Epithelial cell of prostate (primary cell): ENCODE results near the gene BAIAP3.
"Not testable (repeated sequence)": the region's sequence is repeated elsewhere in the genome, so short reads cannot be mapped to it uniquely, and the experiment has no call there.

ENCODE experiments used
- DNase-seq: peaks from one replicate; pipeline ENCODE4 v3.0.0-alpha.2; 2011; ENCODE audit warnings: low read depth, low spot score
- H3K27ac ChIP-seq: fragments of 450-650 bp; 2 replicates; pipeline ENCODE4 v1.5.1; 2017; ENCODE audit warnings: mild to moderate bottlenecking

Gene BAIAP3

DNA sequence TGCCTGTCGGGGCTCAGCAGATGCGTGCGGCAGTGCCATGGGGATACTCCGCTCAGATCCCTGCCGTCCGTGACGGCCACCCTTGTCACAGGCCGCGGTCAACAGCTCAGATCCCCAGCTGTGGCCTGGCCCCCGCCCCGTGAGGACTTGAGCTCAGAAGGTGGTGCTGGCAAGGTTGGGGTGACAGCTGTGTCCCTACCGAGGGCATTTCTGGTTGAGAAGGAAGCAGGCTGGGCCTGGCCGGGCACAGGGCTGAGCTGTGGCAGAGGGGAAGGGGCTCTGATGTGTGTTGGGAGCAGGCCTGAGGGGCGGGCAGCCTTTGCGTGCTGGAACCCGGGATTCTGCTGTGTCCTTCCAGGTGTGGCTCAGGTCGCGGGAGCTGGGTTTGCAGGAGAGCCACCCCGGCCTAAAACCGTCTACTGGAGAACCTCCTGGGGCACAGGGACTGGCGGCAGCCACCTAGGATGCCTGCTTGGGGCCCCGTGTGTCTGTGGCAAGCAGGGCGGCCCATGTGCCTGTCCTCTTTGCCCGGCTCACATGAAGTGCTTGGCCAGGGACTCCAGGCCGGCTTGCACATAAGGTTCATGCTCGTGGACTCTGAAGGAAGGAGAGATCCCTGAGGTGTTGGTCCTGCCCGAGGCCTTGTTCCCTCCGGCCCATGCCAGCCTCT, 18.9 kb upstream of the BAIAP3 start:
- H3K27ac ChIP-seq: no peak overlapping the region
- no peak for DNase-seq

DNA sequence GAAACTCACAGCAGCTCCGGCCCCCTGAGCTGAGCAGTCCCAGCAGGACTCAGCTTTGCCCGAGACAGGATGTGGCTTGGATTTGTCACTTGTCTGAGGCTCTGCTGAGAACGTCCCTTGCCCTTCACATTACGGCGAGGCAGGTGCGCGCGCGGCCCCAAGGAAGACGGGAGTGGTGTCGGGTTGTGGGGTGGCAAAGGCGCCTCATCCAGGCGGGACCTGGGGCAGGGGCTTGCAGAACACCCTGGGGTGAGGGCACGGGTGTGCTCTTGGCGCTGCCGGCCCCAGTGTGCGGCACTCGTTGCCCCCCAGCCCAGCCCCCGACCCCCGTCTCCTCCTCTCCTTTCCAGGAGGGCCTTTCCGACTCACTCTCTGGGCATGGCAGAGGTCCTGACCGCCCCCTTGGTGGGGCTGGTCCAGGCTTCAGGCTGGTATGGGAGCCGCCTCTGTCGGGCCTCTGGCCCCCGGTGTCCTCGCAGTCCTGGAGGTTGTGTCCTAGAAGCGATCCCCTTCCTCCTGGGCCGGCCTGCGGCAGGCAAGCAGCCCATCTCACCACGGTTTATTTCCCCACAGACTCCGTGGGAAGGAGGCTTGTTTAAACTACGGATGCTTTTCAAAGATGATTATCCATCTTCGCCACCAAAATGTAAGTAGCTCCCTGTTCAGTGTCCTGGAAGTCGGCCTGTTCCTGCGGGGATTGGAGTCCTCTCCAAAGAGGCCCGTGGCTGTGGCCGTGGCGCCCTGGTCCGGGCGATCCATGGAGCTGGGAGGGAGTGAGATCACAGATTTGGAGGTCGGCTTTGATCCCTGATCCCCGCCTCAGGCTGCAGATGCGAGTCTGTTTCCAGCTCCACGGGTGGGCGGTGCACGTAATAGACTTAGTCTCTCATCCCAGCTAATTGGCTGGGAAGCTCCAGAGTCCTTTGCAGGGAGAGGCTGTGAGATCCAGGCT, 18.1 kb upstream of the BAIAP3 start:
- no peak for DNase-seq
- no peak overlapping the region for H3K27ac ChIP-seq

DNA sequence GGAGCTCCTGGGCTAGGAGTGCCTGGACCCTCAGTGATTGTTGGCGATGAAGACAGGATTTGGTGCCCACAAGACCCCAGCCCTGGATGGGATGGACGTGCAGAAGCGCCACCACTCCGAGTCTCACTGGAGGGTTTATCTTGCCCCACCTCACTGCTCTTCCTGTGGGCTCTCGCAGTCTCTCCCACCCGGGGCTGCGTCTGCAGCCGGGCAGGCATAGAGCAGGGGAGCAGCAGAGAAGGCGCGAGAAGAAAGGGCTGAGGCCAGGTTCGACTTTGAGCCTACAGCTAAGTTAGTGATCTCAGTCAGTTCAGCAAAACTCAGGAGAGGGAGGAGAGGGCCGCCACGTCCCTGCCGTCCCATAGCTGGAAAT, 17.4 kb upstream of the BAIAP3 start:
- no peak overlapping the region for H3K27ac ChIP-seq
- no peak for DNase-seq

DNA sequence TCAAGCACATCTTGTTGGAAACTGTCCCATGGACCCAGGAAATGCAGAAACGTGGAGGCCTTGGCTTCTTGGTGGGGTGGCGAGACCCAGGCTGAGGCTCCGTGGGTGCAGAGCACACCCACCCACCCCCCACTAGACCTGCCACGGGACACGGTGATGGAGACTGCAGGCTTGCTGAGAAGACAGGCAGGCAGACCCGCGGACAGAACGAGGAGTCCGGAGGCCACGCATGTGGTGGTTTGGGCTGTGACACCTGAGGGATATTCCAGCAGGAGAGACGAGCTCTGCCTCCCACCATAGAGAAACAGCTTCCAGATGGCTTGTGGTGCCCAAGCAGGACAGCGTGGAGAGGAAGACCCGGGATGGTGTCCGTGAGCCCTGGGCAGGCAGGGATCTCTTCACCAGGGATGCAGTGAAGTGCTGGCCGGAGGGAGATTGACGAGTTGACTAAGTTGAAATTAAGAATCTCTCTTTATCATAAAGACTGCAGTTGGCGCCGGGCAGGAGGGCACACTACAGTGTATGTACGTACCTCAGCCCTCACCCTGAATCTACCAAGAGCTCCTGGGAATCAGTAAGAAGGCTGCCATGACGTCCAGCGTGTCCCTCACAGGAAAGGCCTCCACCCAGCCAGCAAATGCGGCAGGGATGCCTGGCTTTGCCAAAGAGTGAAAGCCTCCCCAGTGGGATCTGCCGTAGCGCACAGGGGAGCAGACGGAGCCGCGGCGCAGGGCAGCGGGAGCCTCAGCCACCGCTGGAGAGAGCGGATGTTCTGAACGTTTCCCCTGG, 15.8 kb upstream of the BAIAP3 start:
- no peak for DNase-seq
- no peak overlapping the region for H3K27ac ChIP-seq

DNA sequence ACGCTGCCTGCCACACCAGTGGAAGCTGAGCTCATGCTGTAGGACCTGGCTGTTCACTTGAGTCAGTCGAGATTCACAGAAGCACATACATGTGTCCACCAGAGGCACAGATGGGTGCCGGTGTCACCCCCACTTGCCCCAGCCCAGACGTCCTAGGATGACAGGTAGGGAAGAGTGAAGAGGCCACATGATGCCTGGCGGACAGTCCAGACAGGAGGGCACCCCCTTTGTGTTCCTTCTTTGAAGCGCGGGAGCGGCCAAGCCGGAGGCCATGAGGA, 15.2 kb upstream of the BAIAP3 start:
- no peak for DNase-seq
- no peak overlapping the region for H3K27ac ChIP-seq

DNA sequence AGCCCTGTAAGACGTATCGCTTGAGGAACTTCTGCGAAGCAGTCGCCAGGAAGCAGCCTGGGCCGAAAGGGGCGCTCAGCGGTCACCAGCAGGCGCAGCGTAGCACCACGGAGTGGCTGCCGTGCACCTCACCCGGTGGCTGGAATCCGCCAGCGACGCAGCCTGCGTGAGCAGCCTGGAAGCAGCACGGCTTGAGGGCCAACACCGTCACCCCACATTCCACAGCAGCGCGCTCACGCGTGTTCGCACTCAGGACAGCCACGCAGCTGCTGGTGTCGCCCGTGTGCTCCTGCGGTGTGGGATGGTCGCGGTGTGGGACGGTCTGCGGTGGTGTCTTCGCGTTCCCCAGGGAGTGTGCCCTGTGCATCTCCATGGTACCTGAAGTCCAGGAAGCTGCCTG, 14.4 kb upstream of the BAIAP3 start:
- DNase-seq: no peak
- no peak overlapping the region for H3K27ac ChIP-seq

DNA sequence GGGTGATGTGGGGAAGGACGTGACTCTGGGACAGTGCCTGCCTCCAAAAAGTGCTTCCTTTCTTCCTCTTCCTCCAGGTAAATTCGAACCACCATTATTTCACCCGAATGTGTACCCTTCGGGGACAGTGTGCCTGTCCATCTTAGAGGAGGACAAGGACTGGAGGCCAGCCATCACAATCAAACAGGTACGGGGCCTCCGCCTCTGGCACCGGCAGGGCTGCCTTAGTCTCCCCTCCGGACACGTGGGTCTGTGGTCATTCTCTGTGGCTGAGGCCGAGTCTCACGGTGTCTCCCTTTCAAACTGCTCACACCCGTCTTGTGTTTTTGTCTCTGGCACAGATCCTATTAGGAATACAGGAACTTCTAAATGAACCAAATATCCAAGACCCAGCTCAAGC, 13.3 kb upstream of the BAIAP3 start:
- H3K27ac ChIP-seq: no peak overlapping the region
- DNase-seq: no peak

DNA sequence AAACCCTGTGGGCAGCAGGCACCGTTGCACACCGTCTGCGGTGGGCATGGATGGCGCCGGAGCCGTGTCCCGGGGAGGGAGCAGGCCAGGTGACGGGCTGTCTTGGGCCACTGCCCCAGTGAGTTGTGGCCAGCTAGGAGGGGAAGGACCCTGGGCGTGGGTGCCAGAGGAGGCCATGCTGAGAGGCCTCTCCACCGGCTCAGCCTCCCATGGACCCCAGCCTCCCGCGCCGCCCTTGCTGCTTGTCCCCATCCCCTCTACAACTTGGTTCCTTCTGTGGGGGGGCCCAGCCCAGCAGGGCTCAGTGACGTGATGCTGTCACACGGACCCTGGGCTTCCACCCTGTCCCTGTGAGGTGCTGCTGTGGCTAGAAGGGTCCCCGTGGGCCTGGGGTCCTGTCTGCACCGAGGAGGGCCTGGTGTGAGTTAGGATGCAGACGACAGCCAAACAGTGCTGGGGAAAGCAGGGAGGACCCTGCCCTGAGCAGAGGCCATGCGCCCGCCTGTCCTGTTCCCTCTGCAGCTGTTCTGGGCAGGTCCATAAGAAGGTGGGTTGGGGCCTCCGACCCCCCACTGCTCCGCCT, 12.7 kb upstream of the BAIAP3 start:
- DNase-seq: no peak
- no peak overlapping the region for H3K27ac ChIP-seq

DNA sequence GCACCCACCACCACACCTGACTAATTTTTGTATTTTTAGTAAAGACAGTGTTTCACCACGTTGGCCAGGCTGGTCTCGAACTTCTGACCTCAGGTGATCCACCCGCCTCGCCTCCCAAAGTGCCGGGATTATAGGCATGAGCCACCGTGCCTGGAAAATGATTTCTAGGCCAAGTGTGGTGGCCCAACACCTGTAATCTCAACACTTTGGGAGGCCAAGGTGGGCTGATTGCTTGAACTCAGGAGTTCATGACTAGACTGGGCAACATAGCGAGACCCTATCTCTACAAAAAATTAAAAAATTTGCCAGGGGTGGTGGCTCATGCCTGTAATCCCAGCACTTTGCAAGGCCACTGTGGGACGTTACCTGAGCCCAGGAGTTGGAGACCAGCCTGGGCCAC, 11.0 kb upstream of the BAIAP3 start:
- H3K27ac ChIP-seq: no peak overlapping the region
- DNase-seq: no peak

DNA sequence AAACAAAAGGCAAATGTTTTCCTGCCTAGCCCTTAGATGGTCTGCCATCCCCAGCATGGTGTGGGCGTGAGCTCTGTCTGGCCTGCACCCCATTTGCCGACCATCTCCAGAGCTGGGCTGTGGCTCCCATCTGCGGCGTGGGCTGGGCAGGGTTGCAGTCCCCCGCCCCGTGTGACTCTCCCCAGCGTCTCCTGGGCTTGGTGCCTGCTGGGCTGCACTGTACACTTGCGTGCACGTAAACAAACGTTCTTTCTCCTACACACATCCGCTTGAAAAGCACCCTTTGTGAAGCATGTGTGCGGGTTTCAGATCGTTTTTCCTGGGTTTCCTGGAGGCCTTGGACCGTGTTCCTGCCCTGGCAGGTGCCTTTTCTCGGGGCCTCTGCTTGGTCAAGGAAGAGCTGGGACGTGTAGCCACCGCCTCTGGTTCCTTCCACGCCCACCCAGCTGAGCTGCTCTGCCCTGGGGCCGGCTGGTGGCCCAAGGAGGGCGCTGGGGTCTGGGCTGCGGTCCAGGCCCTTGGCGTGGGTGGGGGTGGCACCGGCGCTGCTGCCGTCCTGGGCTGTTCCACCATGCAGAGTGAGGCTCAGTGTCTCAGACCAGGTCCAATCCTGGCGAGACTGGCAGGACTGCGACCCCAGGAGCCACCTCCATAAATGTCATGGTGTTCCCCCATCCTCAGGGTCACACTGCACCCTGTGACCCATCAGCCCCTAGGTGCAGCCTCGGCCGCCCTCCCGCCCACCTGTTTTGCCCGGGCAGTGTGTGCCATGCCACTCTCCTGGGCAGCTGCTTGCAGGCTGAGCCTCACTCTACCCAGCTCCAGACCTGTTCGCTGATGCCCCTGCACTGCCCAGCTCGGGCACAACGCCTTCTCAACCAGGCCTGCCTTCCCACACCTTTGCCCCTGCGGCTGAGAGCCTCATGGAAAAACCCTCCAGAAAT, 9.9 kb upstream of the BAIAP3 start:
- H3K27ac ChIP-seq: no peak overlapping the region
- no peak for DNase-seq

DNA sequence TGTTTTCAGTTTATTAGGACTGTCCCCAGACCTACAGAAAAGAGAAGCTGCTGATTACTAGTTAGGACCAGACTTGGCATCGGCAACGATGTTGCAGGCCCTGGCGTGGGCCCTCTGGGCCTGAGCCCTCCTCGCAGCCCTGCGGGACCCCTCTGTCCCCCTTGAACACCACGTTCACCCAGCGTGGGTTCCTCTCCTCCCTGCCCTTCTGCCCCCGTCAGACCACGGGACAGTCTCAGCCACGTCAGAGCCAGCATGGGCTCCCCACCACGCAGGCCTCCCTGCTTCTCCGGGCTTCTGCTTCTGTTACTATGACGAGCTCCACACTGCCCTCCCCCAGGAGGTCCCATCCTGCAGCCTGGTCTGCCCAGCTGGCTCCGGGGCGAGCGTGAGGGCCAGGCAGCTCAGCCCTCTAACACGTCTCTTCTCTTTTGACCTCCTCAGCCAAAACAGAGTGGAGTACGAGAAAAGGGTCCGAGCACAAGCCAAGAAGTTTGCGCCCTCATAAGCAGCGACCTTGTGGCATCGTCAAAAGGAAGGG, 9.1 kb upstream of the BAIAP3 start:
- DNase-seq: no peak
- H3K27ac ChIP-seq: no peak overlapping the region

DNA sequence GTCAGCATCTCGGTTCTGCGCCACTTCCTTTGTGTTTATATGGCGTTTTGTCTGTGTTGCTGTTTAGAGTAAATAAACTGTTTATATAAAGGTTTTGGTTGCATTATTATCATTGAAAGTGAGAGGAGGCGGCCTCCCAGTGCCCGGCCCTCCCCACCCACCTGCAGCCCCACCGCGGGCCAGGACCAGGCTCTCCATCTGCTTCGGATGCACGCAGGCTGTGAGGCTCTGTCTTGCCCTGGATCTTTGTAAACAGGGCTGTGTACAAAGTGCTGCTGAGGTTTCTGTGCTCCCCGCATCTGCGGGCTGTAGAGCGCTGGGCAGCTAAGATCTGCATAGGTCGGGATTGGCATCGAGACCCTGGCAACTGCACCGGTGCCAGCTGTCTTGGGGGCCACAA, 8.2 kb upstream of the BAIAP3 start:
- no peak overlapping the region for H3K27ac ChIP-seq

DNA sequence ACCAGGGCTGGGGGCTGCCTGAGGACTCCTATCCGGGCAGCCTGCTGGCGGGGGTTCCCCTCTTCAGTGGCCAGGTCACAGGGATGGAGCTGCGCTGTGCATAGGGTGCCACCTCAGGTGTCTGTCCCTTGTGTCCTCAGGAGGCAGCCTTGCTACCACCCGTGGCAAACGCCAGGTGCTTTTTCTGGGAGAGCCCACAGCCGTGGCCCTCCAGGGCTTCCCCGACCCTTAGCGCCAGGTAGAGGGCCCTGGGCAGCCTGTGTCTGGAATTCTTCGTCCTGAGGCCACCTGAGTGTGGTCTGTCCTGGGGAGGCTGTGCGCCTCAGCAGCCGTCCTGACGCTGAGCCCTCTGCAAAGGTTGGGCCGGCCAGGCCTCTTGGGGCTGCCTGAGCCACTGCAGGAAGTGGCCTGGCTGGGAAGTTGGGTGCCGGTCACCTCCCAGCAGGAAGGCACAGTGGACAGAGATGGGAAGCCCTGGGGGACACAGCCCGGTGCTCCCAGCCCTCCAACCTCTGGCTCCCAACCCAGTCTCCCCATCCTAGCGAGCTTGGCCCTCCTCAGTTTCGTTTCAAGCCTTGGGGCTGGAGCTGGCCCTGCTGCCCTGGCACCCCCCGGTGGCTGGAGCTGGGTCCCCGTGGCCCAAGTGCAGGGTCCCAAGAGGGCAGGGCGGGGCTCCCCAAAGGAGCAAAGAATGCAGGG, 7.6 kb upstream of the BAIAP3 start:
- H3K27ac ChIP-seq: no peak overlapping the region
- no peak for DNase-seq

More for the DNA sequence above, 8.2 kb upstream of the BAIAP3 start:
- no peak for DNase-seq

DNA sequence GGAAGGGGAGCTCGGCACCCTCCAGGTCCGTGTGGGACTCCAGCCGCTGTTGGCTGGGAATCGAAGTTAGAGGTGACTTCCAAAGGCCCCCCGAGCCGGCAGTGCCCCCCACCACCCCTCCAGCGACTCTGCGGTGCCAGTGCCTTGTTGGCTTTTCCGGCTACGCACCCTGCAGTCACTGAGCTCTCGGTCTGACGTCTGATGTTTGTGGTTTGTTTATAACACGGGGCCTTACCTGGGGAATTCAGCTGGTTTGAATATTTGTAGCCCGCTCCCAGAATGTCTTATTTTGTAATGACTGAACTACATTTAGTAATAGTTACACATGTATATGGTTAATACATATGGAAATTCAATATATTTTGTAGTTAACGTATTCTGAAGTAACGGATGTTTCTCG, 7.1 kb upstream of the BAIAP3 start:
- no peak for DNase-seq
- no peak overlapping the region for H3K27ac ChIP-seq

DNA sequence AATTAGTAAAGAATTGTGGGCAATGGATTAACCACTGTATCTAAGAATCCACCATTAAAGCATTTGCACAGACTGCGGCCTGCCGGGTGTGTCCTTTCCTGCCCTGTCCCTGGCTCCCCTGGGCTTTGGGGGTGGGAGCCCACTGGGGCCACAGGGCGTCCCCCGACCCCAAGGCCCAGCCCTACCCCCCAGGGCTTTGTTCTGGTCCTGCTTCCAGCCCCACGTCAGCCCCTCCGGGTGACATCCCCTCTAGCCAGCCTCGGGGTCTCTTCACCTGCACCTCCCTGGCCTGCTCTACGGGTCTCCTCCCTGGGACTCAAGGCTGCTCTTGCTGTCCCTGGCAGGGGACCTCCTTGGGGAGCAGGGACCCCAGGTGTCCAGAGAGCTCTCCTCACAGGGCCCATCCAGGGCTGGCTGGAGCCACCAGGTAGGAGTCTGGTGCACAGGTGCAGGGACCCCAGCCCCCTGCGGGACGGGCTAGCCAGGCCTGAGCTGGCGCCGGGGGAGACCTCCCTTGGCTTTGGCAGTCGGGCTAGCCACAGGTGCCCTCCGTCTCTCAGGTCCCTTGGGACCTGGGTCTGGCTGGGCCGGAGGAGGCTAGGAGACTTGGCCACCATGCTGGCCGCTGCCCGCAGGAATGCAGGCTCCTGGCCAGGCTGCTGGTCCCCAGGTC, 6.4 kb upstream of the BAIAP3 start:
- no peak overlapping the region for H3K27ac ChIP-seq

DNA sequence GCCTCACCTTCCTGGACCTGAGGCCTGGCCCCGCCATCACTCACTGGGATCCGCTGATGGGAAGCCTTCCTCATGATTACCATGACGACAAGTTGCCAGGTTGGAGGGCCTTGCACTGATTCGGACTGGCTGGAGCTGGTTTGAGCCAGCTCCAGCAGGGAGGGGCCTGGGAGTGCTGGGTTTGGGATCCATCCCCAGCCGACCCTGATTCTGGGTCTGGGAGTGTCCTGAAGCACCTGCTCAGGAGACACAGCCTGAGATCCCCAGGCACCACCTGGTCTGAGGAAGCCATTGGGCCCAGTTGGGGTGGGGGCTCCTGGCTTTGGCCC, 5.9 kb upstream of the BAIAP3 start:
- no peak overlapping the region for H3K27ac ChIP-seq
- DNase-seq: no peak

More for the DNA sequence above, 6.4 kb upstream of the BAIAP3 start:
- DNase-seq: no peak

DNA sequence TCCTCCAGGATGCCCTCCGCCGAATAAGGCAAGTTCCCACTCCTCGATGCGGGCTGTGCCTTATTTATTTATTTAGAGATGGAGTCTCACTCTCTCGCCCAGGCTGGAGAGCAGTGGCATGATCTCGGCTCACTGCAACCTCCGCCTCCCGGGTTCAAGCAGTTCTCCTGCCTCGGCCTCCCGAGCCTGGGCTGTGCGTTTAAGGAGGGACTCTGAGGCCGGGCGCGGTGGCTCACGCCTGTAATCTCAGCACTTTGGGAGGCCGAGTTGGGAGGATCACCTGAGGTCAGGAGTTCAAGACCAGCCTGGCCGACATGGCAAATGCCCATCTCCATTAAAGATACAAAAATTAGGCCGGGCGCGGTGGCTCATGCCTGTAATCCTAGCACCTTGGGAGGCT, 5.3 kb upstream of the BAIAP3 start:
- not testable (repeated sequence) for DNase-seq, H3K27ac ChIP-seq

DNA sequence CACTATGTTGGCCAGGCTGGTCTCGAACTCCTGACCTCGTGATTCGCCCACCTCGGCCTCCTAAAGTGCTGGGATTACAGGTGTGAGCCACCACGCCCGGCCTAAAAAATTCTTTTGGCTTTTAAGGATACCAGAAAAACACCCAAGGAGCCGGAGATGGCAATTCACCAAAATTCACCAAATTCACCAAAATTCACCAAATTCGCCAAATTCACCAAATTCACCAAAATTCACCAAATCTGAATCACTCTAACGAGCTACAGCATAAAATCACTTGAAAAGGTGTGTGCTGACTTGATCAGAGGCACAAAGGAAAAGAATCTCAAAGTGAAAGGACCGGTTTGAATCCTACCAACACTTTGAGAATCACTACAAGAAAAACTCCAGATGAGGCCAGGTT, 4.5 kb upstream of the BAIAP3 start:
- DNase-seq: not testable (repeated sequence)

More for the DNA sequence above, 4.5 kb upstream of the BAIAP3 start:
- H3K27ac ChIP-seq: not testable (repeated sequence)
